H1 (cell line): ENCODE data around the gene ORAI1. TPM values are rescaled to one million over a fixed set of nuclear protein-coding genes. Genes with fewer than 3 reads are reported as not detected.

Experiments
- CTCF ChIA-PET: fragments of 300-600 bp; sonication (Branson Sonifier 250); formaldehyde crosslinking; loops from one replicate; lab custom pipeline; 2021; ENCODE audit not compliant: partially characterized antibody; lab: Charles Lee
- POLR2A ChIA-PET: fragments of 300-600 bp; sonication (Branson Sonifier 250); formaldehyde crosslinking; loops from one replicate; lab custom pipeline; 2021; ENCODE audit warnings: inconsistent platforms; ENCODE audit not compliant: partially characterized antibody; lab: Charles Lee
- DNase-seq, 2 experiments: peaks; one replicate each; pipeline versions ENCODE4 v3.0.0 to v3.0.0-alpha.2; 2010 to 2022; ENCODE audit warnings: low spot score in 2 of 2, low read depth in 1 of 2, mixed read lengths in 1 of 2
- FAIRE-seq: peaks from 2 replicates; lab custom pipeline; 2011; peaks lifted over from hg19 to GRCh38; lab: Jason Lieb, UNC
- H2AFZ ChIP-seq: 2 replicates; pipeline ENCODE4 v1.8.1; 2012; ENCODE audit warnings: low read length, inconsistent platforms
- H2AK5ac ChIP-seq: 2 replicates; pipeline ENCODE4 v1.6.1; 2013; ENCODE audit warnings: low read depth, low read length
- H2BK120ac ChIP-seq: replicated peaks from 2 replicates; pipeline ENCODE3; 2013; ENCODE audit warnings: low read depth, low read length, inconsistent platforms
- H2BK12ac ChIP-seq: 2 replicates; pipeline ENCODE4 v1.6.1; 2013; ENCODE audit warnings: low read depth, low read length
- H2BK15ac ChIP-seq: 2 replicates; pipeline ENCODE4 v1.6.1; 2013; ENCODE audit warnings: low read length
- H2BK20ac ChIP-seq: 2 replicates; pipeline ENCODE4 v1.6.1; 2013; ENCODE audit warnings: low read length
- H2BK5ac ChIP-seq: 2 replicates; pipeline ENCODE4 v1.6.1; 2013; ENCODE audit warnings: low read depth, low read length
- H3K14ac ChIP-seq: 2 replicates; pipeline ENCODE4 v1.6.1; 2013; ENCODE audit warnings: inconsistent platforms; ENCODE audit not compliant: insufficient read length
- H3K18ac ChIP-seq: 2 replicates; pipeline ENCODE4 v1.6.1; 2013; ENCODE audit warnings: low read length; ENCODE audit errors: extremely low read depth
- H3K23ac ChIP-seq: 2 replicates; pipeline ENCODE4 v1.6.1; 2013; ENCODE audit warnings: inconsistent platforms; ENCODE audit not compliant: insufficient read length
- H3K23me2 ChIP-seq: 2 replicates; pipeline ENCODE4 v1.6.1; 2013; ENCODE audit warnings: low read depth, low read length
- H3K27ac ChIP-seq: 2 replicates; pipeline ENCODE4 v1.6.1; 2011; ENCODE audit warnings: low read depth, low read length, inconsistent platforms
- H3K27me3 ChIP-seq, 4 experiments: replicated peaks in 1 of 4; 1 replicate in 1 of 4; 2 replicates in 3 of 4; pipeline versions ENCODE4 v1.6.1 to v1.8.1; 2011 to 2013; ENCODE audit warnings: low read length in 3 of 4, mild to moderate bottlenecking in 3 of 4, inconsistent platforms in 2 of 4, mixed read lengths in 2 of 4, moderate library complexity in 1 of 4; ENCODE audit not compliant: control insufficient read depth in 3 of 4, insufficient read depth in 3 of 4; ENCODE audit errors: extremely low read depth in 1 of 4
- H3K36me3 ChIP-seq, 4 experiments: 2 replicates each; pipeline versions ENCODE4 v1.6.1 to v1.8.1; 2011 to 2013; ENCODE audit warnings: mild to moderate bottlenecking in 4 of 4, low read length in 3 of 4, moderate library complexity in 2 of 4, control low read depth in 1 of 4, inconsistent platforms in 1 of 4; ENCODE audit not compliant: insufficient read depth in 4 of 4, control insufficient read depth in 2 of 4
- H3K4ac ChIP-seq: replicated peaks from 2 replicates; pipeline ENCODE3; 2013; ENCODE audit warnings: low read length, low read depth, mixed read lengths, inconsistent platforms; ENCODE audit not compliant: insufficient read length
- H3K4me1 ChIP-seq, 4 experiments: replicated peaks in 1 of 4; 1 replicate in 1 of 4; 2 replicates in 3 of 4; pipeline versions ENCODE4 v1.6.1 to v1.8.1; 2011 to 2013; ENCODE audit warnings: low read length in 3 of 4, inconsistent platforms in 2 of 4, mixed read lengths in 1 of 4; ENCODE audit not compliant: insufficient read depth in 4 of 4, control insufficient read depth in 3 of 4
- H3K4me2 ChIP-seq, 2 experiments: 2 replicates each; pipeline versions ENCODE4 v1.6.1 to v1.8.1; 2011 to 2013; ENCODE audit warnings: low read depth in 2 of 2, low read length in 2 of 2, control low read depth in 1 of 2, inconsistent platforms in 1 of 2, mild to moderate bottlenecking in 1 of 2; ENCODE audit not compliant: insufficient read depth in 1 of 2
- H3K4me3 ChIP-seq, 4 experiments: fragments of 200-600, 300-600 bp in 1 of 4; sonication (generic), shearing (Covaris generic), sonication (Bioruptor Twin) in 1 of 4; 2 replicates each; pipeline versions ENCODE4 v1.5.1 to v1.8.1; 2011 to 2016; ENCODE audit warnings: low read length in 4 of 4, low read depth in 3 of 4, control low read depth in 2 of 4, inconsistent platforms in 2 of 4, mild to moderate bottlenecking in 2 of 4, mixed read lengths in 1 of 4, moderate library complexity in 1 of 4; ENCODE audit not compliant: insufficient read depth in 2 of 4; ENCODE audit errors: extremely low read depth in 1 of 4
- H3K56ac ChIP-seq: replicated peaks from 2 replicates; pipeline ENCODE3; 2013; ENCODE audit warnings: low read depth, mild to moderate bottlenecking, mixed read lengths, low read length, inconsistent platforms; ENCODE audit not compliant: insufficient read length
- H3K79me1 ChIP-seq: 2 replicates; pipeline ENCODE4 v1.6.1; 2013; ENCODE audit warnings: low read depth, low read length, control low read depth
- H3K79me2 ChIP-seq, 2 experiments: 2 replicates each; pipeline versions ENCODE4 v1.6.1 to v1.8.1; 2012 to 2013; ENCODE audit warnings: low read length in 2 of 2, mild to moderate bottlenecking in 2 of 2, inconsistent platforms in 1 of 2; ENCODE audit not compliant: insufficient read depth in 2 of 2, control insufficient read depth in 1 of 2
- H3K9ac ChIP-seq, 4 experiments: replicated peaks in 1 of 4; 1 replicate in 1 of 4; 2 replicates in 3 of 4; pipeline versions ENCODE4 v1.6.1 to v1.8.1; 2011 to 2013; ENCODE audit warnings: low read depth in 3 of 4, low read length in 3 of 4, control low read depth in 2 of 4, mild to moderate bottlenecking in 2 of 4, moderate library complexity in 2 of 4, inconsistent platforms in 1 of 4; ENCODE audit errors: extremely low read depth in 1 of 4
- H3K9me3 ChIP-seq, 2 experiments: 2 replicates each; pipeline versions ENCODE4 v1.6.1 to v1.8.1; 2012 to 2013; ENCODE audit warnings: mild to moderate bottlenecking in 2 of 2, moderate library complexity in 2 of 2, control low read depth in 1 of 2, inconsistent platforms in 1 of 2, low read depth in 1 of 2, low read length in 1 of 2, mixed read lengths in 1 of 2; ENCODE audit not compliant: insufficient read depth in 2 of 2
- H4K20me1 ChIP-seq, 2 experiments: replicated peaks in 1 of 2; 2 replicates each; pipeline versions ENCODE3 to v1.8.1; 2011 to 2013; ENCODE audit warnings: inconsistent platforms in 2 of 2, low read length in 2 of 2, mild to moderate bottlenecking in 1 of 2; ENCODE audit not compliant: insufficient read depth in 2 of 2, control insufficient read depth in 1 of 2
- H4K5ac ChIP-seq: 2 replicates; pipeline ENCODE4 v1.6.1; 2013; ENCODE audit warnings: low read length, low read depth, mixed read lengths, inconsistent platforms; ENCODE audit not compliant: insufficient read length
- H4K8ac ChIP-seq: 2 replicates; pipeline ENCODE4 v1.8.0; 2013; ENCODE audit warnings: mild to moderate bottlenecking, moderate library complexity, low read length, inconsistent platforms; ENCODE audit not compliant: insufficient read depth; ENCODE audit errors: extremely low read depth
- H4K91ac ChIP-seq: replicated peaks from 2 replicates; pipeline ENCODE3; 2013; ENCODE audit warnings: low read length, mixed read lengths, inconsistent platforms; ENCODE audit not compliant: insufficient read length
- CREB1 ChIP-seq: IDR thresholded peaks from 2 replicates; pipeline ENCODE4 v1.6.1; 2012; ENCODE audit warnings: inconsistent platforms
- CTCF ChIP-seq, 3 experiments: IDR thresholded peaks; 1 replicate in 2 of 3; 2 replicates in 1 of 3; pipeline versions ENCODE4 v1.5.1 to v1.6.1; 2011; ENCODE audit warnings: low read length in 3 of 3, mild to moderate bottlenecking in 3 of 3, inconsistent platforms in 2 of 3, low read depth in 1 of 3, moderate library complexity in 1 of 3; ENCODE audit not compliant: insufficient read depth in 1 of 3; ENCODE audit errors: control extremely low read depth in 1 of 3
- NRF1 ChIP-seq: IDR thresholded peaks from 2 replicates; pipeline ENCODE4 v1.6.1; 2011; ENCODE audit warnings: mild to moderate bottlenecking, low read depth, low read length, improper control_type of control experiment
- SIN3A ChIP-seq, 2 experiments: IDR thresholded peaks in 1 of 2; conservative IDR thresholded peaks in 1 of 2; 2 replicates each; pipeline ENCODE4 v1.6.1; 2011 to 2012; ENCODE audit warnings: low read length in 2 of 2, improper control_type of control experiment in 1 of 2, low read depth in 1 of 2, mild to moderate bottlenecking in 1 of 2
- WGBS, 2 experiments: shearing (Covaris generic) in 1 of 2; methylation state at CpG; one replicate each; pipeline versions ENCODE4 v1.1.6 to v1.1.7; 2013 to 2015; ENCODE audit warnings: low lambda C conversion rate in 2 of 2, mixed read lengths in 2 of 2, inconsistent platforms in 1 of 2, low coverage in 1 of 2, missing lambda C conversion rate in 1 of 2; ENCODE audit not compliant: insufficient replicate concordance in 2 of 2, insufficient coverage in 1 of 2, insufficient read length in 1 of 2; ENCODE audit errors: extremely low coverage in 1 of 2, missing lambda C conversion rate in 1 of 2; 5-methylcytosine and 5-hydroxymethylcytosine counted together
- polyA plus RNA-seq, 7 experiments: library from polyadenylated mRNA; depleted of rRNA in 3 of 7; stranded (reverse) in 5 of 7; unstranded in 2 of 7; fragments of >200 nt in 5 of 7; fragments of 200-250 nt in 2 of 7; gene quantifications; 1 replicate in 5 of 7; 2 replicates in 1 of 7; 4 replicates in 1 of 7; pipeline versions ENCODE4 v1.2.1 to v1.2.3, GENCODE V29; 2011 to 2013; ENCODE audit warnings: missing spikeins in 2 of 7, mixed read lengths in 2 of 7
- total RNA-seq: library from RNA; stranded (reverse); fragmentation: NEBNext Ultra II Directional; extraction: Animal tissue kit (Norgen Biotek cat#: 25700); gene quantifications from 2 replicates; pipeline ENCODE4 v1.2.1, GENCODE V29; 2021

The ORAI1 gene
- total and polyA plus RNA-seq, 2 of the 8 experiments (the other 6 are each of a cell fraction or from before 2014, with no cell fraction given), result 29.9 to 71.5 TPM

GRCh38 chr12:121652767-121653497 is 26.6 kb downstream of the ORAI1 start:
- H3K27ac ChIP-seq, result no peak overlapping the region
- H4K91ac ChIP-seq, result no peak overlapping the region
- H4K5ac ChIP-seq, result no peak overlapping the region
- peaks cover 0 to 3% (median 0%) of the 10 kb centered on the region in 4 experiments; a peak in 1 of 8 replicates for H3K36me3 ChIP-seq
- H3K4ac ChIP-seq, result no peak overlapping the region
- H3K56ac ChIP-seq, result no peak overlapping the region
- no peaks in the 10 kb centered on the region for H3K27me3 ChIP-seq
- H3K9me3 ChIP-seq, result no peaks in the 10 kb centered on the region
- peaks cover 0 to 5% (median 2%) of the 10 kb centered on the region in 4 experiments; a peak in 3 of 7 replicates for H3K4me1 ChIP-seq
- H3K18ac ChIP-seq, result no peak overlapping the region
- WGBS, 2 experiments, result 95% methylated on average over 16 of the region's 16 CpGs; no CpG with 5 or more reads in 1 of the 2 experiments
- no peak overlapping the region for H2BK20ac ChIP-seq
- H2AK5ac ChIP-seq, result no peak overlapping the region
- POLR2A ChIA-PET, result interaction anchor here (0.8 to 1.8 kb wide), 8 partner anchors 9 to 73 kb away, joined by 3 to 15 read pairs (median 4); no protein-coding TSS in a partner anchor
- H2BK5ac ChIP-seq, result no peak overlapping the region
- H2AFZ ChIP-seq, result no peak overlapping the region
- no peaks in the 10 kb centered on the region for H3K23me2 ChIP-seq
- H2BK120ac ChIP-seq, result no peak overlapping the region
- CTCF ChIA-PET, result interaction anchor here (0.7 to 1.2 kb wide), 12 partner anchors 15 to 100 kb away, joined by 3 to 8 read pairs (median 4); partner anchors contain the start of gene MORN3
- H2BK12ac ChIP-seq, result no peak overlapping the region
- FAIRE-seq, result no peak
- H4K8ac ChIP-seq, result no peak overlapping the region
- TF ChIP-seq CTCF (IDR thresholded peaks at IDR 0.05; ENCODE audit: control extremely low read depth in 1 of 3, insufficient read depth in 1 of 3, low read depth in 1 of 3, low read length in 3 of 3) (peak in 1 of 3 experiments; percentile 7; a peak in 1 of 4 replicates), NRF1 (no peak), CREB1 (no peak), SIN3A (conservative IDR thresholded peaks at IDR 0.05 in 1 of 2, IDR thresholded peaks at IDR 0.05 in 1 of 2; ENCODE audit: low read depth in 1 of 2, low read length in 2 of 2) (no peak)
- no peaks in the 10 kb centered on the region for H3K79me2 ChIP-seq
- H3K79me1 ChIP-seq, result no peaks in the 10 kb centered on the region
- H3K23ac ChIP-seq, result no peak overlapping the region
- no peak overlapping the region for H3K4me2 ChIP-seq
- no peaks in the 10 kb centered on the region for H4K20me1 ChIP-seq
- DNase-seq, result no peak
- no peak overlapping the region for H2BK15ac ChIP-seq
- H3K9ac ChIP-seq, result no peak overlapping the region
- no peak overlapping the region for H3K14ac ChIP-seq
- no peak overlapping the region for H3K4me3 ChIP-seq
